GM21360 (cell line): ENCODE measurements around the gene TSC22D1.

Experiments
- ATAC-seq: cut with Tn5 transposase; IDR thresholded peaks from one replicate; pipeline ENCODE4 v1.9.1; 2021; ENCODE audit warnings: mild to moderate bottlenecking, moderate library complexity; ENCODE audit not compliant: unreplicated experiment

Gene TSC22D1

DNA sequence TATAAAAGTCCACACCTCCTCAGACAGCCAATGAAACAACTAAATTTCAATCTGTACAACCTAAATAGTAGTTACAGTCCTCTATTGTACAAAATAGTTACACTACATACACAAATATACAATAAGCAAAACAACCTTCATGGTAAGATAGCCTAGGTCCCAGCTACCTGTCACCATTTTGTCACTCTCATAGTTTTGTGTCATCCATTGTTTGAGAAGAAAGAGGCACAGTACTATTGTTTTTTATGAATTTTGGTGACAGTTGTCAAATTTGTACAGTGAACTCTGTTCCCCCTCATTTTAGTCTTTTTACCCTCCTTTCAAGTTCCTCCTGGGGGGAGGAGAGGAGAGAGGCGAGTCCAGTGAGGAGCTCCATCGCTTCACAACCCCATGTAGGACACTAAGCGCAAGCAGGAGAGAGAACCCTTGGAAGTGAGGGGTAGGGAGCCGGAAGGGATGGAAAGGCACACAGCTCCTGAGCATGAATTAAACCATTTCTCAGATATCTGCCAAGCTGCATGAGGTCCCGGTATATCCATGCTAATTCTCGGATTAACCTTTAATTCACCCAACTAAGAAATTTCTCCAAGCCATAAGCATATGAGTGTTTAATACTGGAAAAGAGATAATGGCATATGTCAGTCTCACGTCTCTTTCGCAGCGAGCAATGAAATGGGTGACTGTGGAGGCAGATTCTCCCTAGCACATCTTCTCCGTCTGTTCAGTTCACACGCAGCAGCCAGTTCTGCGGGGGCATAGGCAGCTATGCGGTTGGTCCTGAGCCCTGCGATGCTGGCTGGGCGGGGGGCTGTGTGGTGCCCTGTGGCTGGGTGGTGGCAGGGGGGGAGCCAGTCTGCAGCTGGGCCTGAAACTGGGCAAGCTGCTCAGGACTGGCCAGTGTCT lies 142.0 kb downstream of the TSC22D1 start:
- no peak for ATAC-seq

DNA sequence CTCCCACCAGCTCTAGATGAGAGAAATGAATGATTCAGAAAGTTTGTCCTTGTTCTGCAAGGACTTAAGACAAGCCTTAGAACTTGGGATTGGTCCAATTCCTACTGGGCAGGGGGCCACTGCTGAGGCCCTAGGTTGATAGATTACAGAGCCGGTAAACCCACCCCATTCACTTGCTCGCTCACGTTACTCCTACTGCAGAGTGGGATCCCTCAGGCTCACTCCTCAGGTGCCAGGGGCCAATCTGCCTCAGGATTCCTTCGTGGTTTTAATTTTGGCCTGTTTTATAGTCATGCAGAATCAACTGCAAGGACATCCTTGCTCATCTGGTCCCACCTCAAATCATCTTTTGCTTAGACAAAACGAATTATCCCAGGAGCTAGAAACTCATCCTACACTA lies 143.5 kb downstream of the TSC22D1 start:
- ATAC-seq: no peak

GRCh38 chr13:44431150-44431549 lies 145.0 kb downstream of the TSC22D1 start:
- ATAC-seq: no peak

GRCh38 chr13:44429311-44429710 lies 146.8 kb downstream of the TSC22D1 start:
- ATAC-seq: no peak

GRCh38 chr13:44426461-44426860 lies 149.7 kb downstream of the TSC22D1 start:
- no peak for ATAC-seq

GRCh38 chr13:44425815-44426078 lies 150.4 kb downstream of the TSC22D1 start:
- ATAC-seq: no peak

DNA sequence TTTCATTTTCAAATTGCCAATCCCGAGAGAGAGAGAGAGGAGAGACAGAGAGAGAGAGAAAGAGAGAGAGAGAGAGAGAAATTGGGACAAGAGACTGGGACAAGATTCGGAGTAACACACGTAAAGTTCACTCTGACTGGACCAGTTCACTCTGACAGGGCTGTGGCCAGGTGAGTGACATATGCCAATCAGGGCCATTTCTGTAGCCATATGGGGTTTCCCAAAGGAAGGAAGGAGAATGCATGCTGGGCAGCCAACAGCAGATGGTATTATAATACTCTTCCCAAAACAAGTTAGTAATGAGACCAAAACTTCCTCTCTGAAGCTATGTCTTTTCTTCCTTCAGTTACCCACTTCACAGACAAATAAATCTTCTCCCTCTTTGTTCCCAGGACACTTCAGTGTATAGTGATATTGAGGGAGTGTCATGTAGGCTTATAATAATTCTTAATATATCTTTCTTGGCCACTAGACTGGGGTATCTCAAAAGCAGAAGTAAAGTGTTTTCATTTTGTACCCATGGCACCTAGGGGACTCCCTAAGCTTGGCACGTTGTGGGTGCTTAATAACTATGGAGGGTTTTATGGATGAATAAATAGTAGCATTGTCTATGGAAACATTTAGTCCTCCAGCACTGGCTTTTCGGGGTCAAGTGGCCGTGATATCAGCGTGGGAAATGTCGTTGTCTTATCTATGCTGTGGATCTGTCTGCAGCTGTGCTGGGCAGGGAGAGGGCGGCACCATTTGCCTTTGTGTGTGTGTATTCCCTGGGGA lies 150.9 kb downstream of the TSC22D1 start:
- ATAC-seq: no peak

- no peak for ATAC-seq
These were observed 152.3 kb downstream of the TSC22D1 start for GRCh38 chr13:44423824-44424223.

DNA sequence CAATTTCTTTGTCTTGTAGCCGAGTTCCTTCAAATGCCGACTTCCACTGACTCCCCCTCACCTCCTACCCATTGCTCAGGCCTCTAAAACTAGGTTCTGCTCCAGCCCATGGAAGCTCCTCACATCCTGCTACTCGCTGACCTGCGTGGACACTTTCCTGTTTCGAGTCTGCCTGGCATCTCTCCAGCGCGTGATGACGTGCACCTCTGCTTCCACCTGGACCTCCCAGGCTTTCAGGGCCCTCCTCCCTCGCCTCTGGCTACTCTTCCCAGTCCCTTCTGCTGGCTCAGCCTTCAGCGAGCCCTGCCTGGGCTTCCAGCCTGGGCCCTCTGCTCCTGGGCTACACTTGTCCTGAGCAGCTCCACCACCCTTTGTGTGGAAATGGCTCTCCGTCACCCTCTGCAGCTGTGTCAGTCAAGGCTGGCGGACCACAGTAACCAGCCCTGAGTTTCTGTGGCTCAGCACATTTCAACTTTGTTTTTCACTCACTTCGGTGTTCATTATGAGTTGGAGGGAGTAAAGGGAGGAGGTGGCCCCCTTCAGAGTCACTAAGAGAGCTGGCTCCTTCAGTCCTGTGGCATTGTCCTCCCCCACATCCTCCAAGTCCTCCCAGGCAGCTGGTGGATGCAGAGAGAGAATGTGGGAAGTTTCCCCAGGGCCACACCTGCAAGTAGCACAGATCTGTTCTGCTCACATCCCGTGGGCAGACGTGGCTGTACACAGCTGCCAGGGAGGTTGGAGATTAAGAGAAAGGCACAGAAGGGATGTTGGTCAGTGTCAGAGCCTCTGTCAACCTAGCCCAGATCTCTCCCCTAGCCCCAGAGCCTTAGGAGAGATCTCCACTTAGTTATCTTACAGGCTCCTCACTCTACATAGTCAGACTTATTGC lies 153.1 kb downstream of the TSC22D1 start:
- ATAC-seq: no peak

GRCh38 chr13:44421853-44422525 lies 154.1 kb downstream of the TSC22D1 start:
- no peak for ATAC-seq

GRCh38 chr13:44420376-44421220 lies 155.5 kb downstream of the TSC22D1 start:
- ATAC-seq: no peak

GRCh38 chr13:44417876-44418275 lies 158.3 kb downstream of the TSC22D1 start:
- ATAC-seq: no peak

GRCh38 chr13:44417446-44417845 lies 158.7 kb downstream of the TSC22D1 start:
- ATAC-seq: no peak

GRCh38 chr13:44416744-44417143 lies 159.4 kb downstream of the TSC22D1 start:
- ATAC-seq: no peak

DNA sequence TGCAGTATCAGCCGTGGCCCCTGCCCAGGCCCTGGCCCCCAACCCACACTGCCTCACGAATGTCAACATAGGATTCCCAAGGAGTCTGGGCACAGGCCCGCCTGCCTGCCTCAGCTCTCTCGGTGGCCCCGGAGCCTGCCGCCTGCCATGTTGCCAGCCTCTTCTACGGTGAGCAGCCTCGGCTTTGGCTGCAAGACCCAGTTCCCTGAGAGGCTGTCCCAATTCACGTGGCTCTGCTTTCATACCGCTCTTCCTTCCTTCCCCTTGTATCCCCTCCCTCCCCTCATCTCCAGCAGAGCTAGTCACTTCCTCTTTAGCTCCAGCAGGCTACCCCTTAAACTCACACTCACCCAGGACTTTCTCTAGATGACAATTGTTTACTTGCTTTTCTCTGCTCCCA lies 159.8 kb downstream of the TSC22D1 start:
- ATAC-seq: no peak

DNA sequence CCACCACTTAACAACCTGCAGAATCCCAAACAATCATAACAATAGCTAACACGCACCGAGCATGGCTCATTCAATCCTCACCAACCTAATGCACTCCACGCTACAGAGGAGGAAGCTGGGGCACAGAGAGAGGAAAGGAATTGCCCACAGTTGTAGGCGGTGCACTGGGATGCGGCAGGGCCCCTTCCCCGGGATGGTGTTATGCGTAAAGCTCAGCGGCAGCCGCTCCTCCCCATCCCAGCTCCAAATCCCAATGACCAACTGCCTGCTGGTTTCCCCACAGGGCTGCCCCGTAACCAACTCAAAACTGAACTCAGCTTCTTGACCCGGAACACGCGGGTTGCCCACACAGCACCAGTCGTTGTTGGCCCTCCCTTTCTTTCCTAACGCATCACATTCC lies 160.3 kb downstream of the TSC22D1 start:
- ATAC-seq: no peak

DNA sequence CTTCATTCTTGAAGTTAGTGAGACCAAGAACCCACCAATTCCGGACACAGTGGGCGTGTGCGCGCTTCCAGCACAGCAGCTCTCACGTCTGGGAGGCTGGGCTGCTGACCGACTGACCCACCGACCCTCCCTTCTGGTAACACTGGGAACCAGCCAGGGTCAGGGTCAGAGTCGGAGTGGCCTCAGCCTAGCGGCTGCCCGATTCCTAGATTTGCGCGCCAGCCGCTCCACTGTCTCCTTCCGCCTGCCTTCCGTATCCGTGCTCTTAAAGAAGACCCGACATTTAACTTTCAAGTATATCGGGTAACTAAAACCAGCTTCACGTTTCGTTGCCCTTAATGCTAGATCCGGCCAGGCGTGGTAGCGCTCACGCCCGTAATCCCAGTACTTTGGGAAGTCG lies 161.4 kb downstream of the TSC22D1 start:
- no peak for ATAC-seq

GRCh38 chr13:44413095-44413494 lies 163.0 kb downstream of the TSC22D1 start:
- ATAC-seq: no peak

DNA sequence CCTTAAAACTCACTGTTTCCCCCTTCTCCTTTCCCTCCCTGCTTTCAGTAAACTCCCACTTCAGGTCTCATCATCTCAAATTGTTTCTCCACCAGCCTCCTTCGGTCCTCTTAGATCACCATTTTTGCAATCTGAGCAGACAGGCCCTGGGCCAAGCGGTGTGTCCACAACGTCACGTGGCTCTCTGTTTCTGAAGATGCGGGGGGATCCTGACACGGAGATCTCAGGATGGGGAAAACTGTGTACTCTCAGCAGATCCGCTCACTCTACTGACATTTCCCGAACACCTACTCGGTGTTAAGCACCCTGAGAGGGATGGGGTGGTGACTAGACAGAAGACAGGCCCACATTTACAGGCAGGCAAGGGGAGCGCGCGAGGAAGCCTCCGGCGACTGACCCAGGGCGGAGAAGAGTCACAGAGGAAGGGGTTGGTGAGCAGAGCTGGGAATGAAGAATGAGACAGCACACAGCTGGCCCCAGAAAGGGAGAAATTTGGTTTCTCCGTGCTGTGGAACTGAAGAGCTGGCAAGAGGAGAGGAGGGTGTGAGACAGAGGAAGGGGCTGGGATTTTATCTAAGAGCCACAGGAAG lies 163.7 kb downstream of the TSC22D1 start:
- no peak for ATAC-seq

DNA sequence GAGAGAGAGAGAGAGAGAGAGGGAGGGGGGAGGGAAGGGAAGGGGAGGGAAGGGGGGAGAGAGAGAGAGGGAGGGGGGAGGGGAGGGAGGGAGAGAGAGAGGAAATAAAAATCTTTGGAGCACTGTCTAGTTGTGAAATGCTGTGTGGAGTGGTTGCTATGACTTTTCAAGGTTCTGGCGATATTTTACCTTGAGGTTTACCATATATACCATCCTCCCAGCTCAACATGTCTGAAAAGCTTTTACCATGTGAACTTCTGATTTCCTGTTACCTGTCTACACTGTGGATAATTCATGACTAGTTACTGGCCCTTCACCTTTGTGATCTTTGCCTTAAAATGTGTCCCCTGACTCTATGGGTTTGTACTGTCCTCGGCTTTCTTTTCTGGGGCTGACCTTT lies 164.3 kb downstream of the TSC22D1 start:
- no peak for ATAC-seq
